Erythroblast (primary cell): ENCODE results near the gene ZNRF1.

ENCODE experiments used
- GATA1 ChIP-seq: IDR thresholded peaks from 2 replicates; pipeline ENCODE4 v1.6.1; 2011; ENCODE audit warnings: low read depth, mild to moderate bottlenecking, control low read depth, low read length, moderate library complexity
- POLR2A ChIP-seq: IDR thresholded peaks from 2 replicates; pipeline ENCODE4 v1.6.1; 2011; ENCODE audit warnings: mild to moderate bottlenecking, low read length

- TF ChIP-seq POLR2A (no peak), GATA1 (no peak)
Measured at GRCh38 chr16:74997042-74997491, 1.8 kb upstream of the ZNRF1 start.
